GM10266 (cell line): ENCODE results near the gene HEY2.
"Not testable (repeated sequence)": the region's sequence is repeated elsewhere in the genome, so short reads cannot be mapped to it uniquely, and the experiment has no call there.

Experiments
- DNase-seq: peaks from one replicate; pipeline ENCODE4 v3.0.0; 2012; ENCODE audit errors: extremely low spot score
- CTCF ChIP-seq: IDR thresholded peaks from 2 replicates; pipeline ENCODE4 v1.5.1; 2012; ENCODE audit warnings: mild to moderate bottlenecking, low read depth; ENCODE audit not compliant: control insufficient read depth, insufficient read depth; ENCODE audit errors: missing control alignments

The HEY2 gene

GRCh38 chr6:125773387-125774341 is 24.2 kb downstream of the HEY2 start:
- no peak for DNase-seq
- TF ChIP-seq CTCF = no peak

GRCh38 chr6:125776107-125776826 is 26.8 kb downstream of the HEY2 start:
- not testable (repeated sequence) for DNase-seq

GRCh38 chr6:125779924-125780539 is 30.6 kb downstream of the HEY2 start:
- peak; percentile 87 for DNase-seq
- no peak for TF ChIP-seq CTCF

GRCh38 chr6:125780540-125781313 is 31.3 kb downstream of the HEY2 start:
- peak; percentile 61 for DNase-seq
- no peak for TF ChIP-seq CTCF

GRCh38 chr6:125781314-125781868 is 32.0 kb downstream of the HEY2 start:
- DNase-seq = no peak
- peak; percentile 25 for TF ChIP-seq CTCF

GRCh38 chr6:125784365-125784764 is 34.9 kb downstream of the HEY2 start:
- DNase-seq = no peak
- TF ChIP-seq CTCF = no peak

- no peak for DNase-seq
- TF ChIP-seq CTCF = peak; percentile 57
Measured at GRCh38 chr6:125787791-125788190, 38.4 kb downstream of the HEY2 start.
